PFSK-1 (cell line): ENCODE results near the gene H1-8.

ENCODE experiments used
- FOXP2 ChIP-seq: optimal IDR thresholded peaks from 2 replicates; pipeline ENCODE3; 2011; ENCODE audit warnings: borderline replicate concordance, control low read depth, inconsistent platforms; ENCODE audit not compliant: insufficient read depth; ENCODE audit errors: extremely low read length, extremely low read depth
- POLR2AphosphoS5 ChIP-seq: IDR thresholded peaks from 2 replicates; pipeline ENCODE4 v1.6.1; 2012; ENCODE audit warnings: low read depth, mild to moderate bottlenecking, control low read depth, low read length, moderate library complexity
- SIN3A ChIP-seq: IDR thresholded peaks from 2 replicates; pipeline ENCODE4 v1.6.1; 2012; ENCODE audit warnings: mild to moderate bottlenecking, low read length, moderate library complexity, borderline replicate concordance; ENCODE audit not compliant: insufficient read depth
- TAF1 ChIP-seq: IDR thresholded peaks from 2 replicates; pipeline ENCODE4 v1.6.1; 2012; ENCODE audit warnings: low read length, control low read depth, borderline replicate concordance; ENCODE audit not compliant: insufficient read depth
- TF ChIP-seq, protein P1 (sequence below), 2 experiments: IDR thresholded peaks; 2 replicates each; pipeline versions ENCODE4 v1.6.1 to v1.8.0; 2011 to 2012; ENCODE audit warnings: low read depth in 2 of 2, low read length in 2 of 2, control low read depth in 1 of 2, inconsistent platforms in 1 of 2, mild to moderate bottlenecking in 1 of 2, moderate library complexity in 1 of 2; ENCODE audit not compliant: insufficient read depth in 1 of 2

Gene H1-8

DNA sequence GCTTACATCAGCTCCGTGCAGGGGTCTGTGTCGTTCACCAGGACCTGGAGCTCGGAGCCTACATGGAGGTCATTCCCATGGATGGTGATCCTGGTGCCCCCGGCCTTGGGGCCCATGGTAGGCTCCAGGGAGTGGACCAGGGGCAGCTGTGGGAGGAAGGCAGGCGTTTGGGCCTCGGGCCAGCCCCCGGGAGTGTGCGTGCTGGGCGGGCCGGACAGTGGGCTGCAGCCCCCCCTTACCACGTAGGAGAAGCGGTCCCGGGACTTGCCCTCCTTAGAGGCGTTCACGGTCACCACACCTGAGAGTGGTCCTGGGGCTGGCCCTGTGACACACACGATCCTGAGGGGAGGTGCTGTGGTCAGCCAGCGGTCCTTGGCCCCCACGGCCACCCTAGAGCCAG lies 29.6 kb downstream of the H1-8 start:
- TF ChIP-seq, protein P1, sequence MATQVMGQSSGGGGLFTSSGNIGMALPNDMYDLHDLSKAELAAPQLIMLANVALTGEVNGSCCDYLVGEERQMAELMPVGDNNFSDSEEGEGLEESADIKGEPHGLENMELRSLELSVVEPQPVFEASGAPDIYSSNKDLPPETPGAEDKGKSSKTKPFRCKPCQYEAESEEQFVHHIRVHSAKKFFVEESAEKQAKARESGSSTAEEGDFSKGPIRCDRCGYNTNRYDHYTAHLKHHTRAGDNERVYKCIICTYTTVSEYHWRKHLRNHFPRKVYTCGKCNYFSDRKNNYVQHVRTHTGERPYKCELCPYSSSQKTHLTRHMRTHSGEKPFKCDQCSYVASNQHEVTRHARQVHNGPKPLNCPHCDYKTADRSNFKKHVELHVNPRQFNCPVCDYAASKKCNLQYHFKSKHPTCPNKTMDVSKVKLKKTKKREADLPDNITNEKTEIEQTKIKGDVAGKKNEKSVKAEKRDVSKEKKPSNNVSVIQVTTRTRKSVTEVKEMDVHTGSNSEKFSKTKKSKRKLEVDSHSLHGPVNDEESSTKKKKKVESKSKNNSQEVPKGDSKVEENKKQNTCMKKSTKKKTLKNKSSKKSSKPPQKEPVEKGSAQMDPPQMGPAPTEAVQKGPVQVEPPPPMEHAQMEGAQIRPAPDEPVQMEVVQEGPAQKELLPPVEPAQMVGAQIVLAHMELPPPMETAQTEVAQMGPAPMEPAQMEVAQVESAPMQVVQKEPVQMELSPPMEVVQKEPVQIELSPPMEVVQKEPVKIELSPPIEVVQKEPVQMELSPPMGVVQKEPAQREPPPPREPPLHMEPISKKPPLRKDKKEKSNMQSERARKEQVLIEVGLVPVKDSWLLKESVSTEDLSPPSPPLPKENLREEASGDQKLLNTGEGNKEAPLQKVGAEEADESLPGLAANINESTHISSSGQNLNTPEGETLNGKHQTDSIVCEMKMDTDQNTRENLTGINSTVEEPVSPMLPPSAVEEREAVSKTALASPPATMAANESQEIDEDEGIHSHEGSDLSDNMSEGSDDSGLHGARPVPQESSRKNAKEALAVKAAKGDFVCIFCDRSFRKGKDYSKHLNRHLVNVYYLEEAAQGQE (IDR thresholded peaks at IDR 0.05; ENCODE audit: insufficient read depth in 1 of 2, low read depth in 2 of 2, low read length in 2 of 2), result no peak
- TF ChIP-seq FOXP2 (no peak), POLR2AphosphoS5 (no peak), SIN3A (no peak), TAF1 (no peak)

DNA sequence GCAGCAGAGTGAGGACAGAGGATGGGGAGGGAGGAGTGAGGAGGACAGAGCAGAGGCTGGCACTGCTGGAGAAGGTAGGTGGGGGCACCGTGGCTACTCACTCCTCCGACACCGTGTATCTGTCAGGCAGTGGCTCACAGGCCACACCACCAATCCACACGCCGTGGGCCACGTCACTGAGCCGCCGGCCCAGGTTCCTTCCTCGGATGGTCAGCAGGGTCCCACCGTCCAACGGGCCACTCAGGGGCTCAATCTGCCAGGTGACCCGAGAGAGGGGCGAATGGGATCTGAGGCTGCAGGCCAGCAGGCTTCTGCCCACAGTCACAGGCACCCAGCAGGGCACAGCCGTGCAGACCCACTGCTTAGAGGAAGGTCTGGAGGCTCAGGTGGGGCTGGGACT lies 30.5 kb downstream of the H1-8 start:
- TF ChIP-seq, protein P1 (IDR thresholded peaks at IDR 0.05; ENCODE audit: insufficient read depth in 1 of 2, low read depth in 2 of 2, low read length in 2 of 2), result no peak
- TF ChIP-seq SIN3A, result no peak
- TF ChIP-seq TAF1, result no peak
- no peak for TF ChIP-seq FOXP2
- TF ChIP-seq POLR2AphosphoS5, result no peak

DNA sequence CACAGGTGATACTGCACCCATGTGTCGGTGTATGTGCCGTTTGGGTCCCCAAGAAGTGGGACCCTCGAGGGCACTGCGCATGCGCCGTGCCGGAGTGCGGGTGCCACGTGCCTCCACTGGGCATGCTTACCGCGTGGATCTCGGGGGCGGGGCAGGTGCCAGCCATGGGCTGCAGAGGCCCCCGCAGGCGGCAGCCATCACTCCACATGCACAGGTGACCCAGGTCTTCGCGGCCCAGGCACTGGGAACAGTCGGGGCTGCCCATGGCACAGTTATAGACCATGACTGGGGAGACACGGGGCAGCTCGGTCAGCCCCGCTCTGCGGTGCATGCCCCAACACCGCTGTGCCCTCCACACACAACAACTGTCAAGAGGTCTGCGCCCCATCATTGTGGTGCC lies 31.2 kb downstream of the H1-8 start:
- TF ChIP-seq TAF1 (no peak), SIN3A (no peak), POLR2AphosphoS5 (no peak), FOXP2 (no peak)
- TF ChIP-seq, protein P1 (IDR thresholded peaks at IDR 0.05; ENCODE audit: insufficient read depth in 1 of 2, low read depth in 2 of 2, low read length in 2 of 2), result no peak

DNA sequence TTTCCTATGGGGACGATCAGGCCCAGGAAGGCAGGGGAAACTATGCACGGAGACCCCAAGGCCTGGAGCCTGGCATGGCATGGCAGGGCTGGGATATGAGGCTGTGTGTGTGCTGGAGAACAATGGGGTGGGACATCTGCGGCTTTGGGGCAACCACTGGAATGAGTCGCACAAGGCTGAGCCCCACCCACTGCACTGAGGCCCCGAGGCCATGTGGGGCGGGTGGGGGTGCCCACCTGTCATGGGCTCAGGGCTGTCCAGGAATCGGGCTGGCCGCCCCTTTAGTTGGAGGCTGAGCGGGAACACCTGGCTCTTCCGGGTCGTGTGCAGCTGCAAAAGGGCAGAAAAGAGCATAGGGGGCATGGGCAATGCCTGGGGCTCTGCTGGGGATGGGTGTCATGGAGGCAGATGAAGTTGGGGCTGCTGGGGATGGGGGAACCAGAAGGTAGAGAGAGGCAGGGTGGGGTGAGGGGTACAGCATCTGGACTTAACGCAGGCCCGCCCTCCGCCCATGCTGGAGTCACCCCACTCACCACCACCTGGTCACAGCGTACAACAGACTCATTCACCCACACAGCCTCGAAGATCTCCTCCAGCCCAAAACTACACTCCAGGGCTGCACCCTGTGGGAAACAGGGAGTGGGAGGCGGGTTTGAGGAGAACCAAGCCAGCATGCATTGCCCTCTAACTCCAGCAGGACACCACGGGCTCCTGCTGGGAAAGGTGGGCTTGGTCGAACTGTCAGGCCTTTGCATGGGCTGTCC lies 32.4 kb downstream of the H1-8 start:
- TF ChIP-seq, protein P1 (IDR thresholded peaks at IDR 0.05; ENCODE audit: insufficient read depth in 1 of 2, low read depth in 2 of 2, low read length in 2 of 2), result no peak
- no peak for TF ChIP-seq TAF1
- TF ChIP-seq POLR2AphosphoS5, result no peak
- no peak for TF ChIP-seq FOXP2
- TF ChIP-seq SIN3A, result no peak

DNA sequence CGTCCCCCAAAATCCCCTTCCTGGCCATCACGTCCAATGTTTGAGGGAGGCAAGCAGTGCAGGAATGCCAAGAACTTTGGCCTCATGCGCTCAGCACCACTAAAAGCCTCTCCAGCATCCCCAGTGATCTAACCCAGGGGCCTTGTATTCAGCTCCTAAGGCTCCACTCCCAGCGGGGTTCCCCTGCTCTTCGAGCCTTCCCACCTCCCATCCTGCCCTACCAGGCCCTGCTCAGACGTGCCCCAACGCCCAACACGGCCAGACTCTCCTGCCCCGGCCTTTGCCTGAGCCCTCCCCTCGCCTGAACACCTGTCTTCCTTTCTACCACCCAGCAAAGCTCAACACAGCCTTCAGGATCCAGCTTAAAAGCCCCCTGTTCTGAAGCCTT lies 33.0 kb downstream of the H1-8 start:
- TF ChIP-seq SIN3A (no peak), FOXP2 (no peak), POLR2AphosphoS5 (no peak), TAF1 (no peak)
- TF ChIP-seq, protein P1 (IDR thresholded peaks at IDR 0.05; ENCODE audit: insufficient read depth in 1 of 2, low read depth in 2 of 2, low read length in 2 of 2), result no peak
